Bronchial epithelial cell (primary cell): ENCODE results near the gene PML. TPM values are rescaled to one million over a fixed set of nuclear protein-coding genes. Genes with fewer than 3 reads are reported as not detected.
A peak's percentile ranks its signal among the peaks of the same experiment; 100 is the strongest.

Experiments used
- DNase-seq: peaks from one replicate; pipeline ENCODE4 v3.0.0-alpha.2; 2010; ENCODE audit warnings: low read depth
- FAIRE-seq: peaks from 2 replicates; lab custom pipeline; 2011; peaks lifted over from hg19 to GRCh38; lab: Jason Lieb, UNC
- H3K27me3 ChIP-seq: 2 replicates; pipeline ENCODE4 v1.5.1; 2011; ENCODE audit warnings: low read length; ENCODE audit not compliant: control insufficient read depth, insufficient read depth
- H3K36me3 ChIP-seq: 2 replicates; pipeline ENCODE4 v1.5.1; 2011; ENCODE audit warnings: low read length; ENCODE audit not compliant: control insufficient read depth, insufficient read depth
- H3K4me3 ChIP-seq: 2 replicates; pipeline ENCODE4 v1.5.1; 2011; ENCODE audit warnings: mild to moderate bottlenecking, low read depth, low read length, control low read depth
- total RNA-seq: library from RNA; depleted of rRNA; stranded (reverse); fragments of >200 nt; gene quantifications from 2 replicates; pipeline ENCODE4 v1.2.1, GENCODE V29; 2014
- TF ChIP-seq, protein P1 (sequence below): IDR thresholded peaks from 2 replicates; pipeline ENCODE4 v1.5.1; 2011; ENCODE audit warnings: mild to moderate bottlenecking, moderate library complexity, low read length, control low read depth, inconsistent platforms; ENCODE audit not compliant: insufficient read depth, severe bottlenecking

PML gene
- total RNA-seq, 1 donor from 2014 or later = 7.6 TPM

GRCh38 chr15:74039656-74040010 is 45.1 kb downstream of the PML start:
- DNase-seq (no peak), FAIRE-seq (no peak)

DNA sequence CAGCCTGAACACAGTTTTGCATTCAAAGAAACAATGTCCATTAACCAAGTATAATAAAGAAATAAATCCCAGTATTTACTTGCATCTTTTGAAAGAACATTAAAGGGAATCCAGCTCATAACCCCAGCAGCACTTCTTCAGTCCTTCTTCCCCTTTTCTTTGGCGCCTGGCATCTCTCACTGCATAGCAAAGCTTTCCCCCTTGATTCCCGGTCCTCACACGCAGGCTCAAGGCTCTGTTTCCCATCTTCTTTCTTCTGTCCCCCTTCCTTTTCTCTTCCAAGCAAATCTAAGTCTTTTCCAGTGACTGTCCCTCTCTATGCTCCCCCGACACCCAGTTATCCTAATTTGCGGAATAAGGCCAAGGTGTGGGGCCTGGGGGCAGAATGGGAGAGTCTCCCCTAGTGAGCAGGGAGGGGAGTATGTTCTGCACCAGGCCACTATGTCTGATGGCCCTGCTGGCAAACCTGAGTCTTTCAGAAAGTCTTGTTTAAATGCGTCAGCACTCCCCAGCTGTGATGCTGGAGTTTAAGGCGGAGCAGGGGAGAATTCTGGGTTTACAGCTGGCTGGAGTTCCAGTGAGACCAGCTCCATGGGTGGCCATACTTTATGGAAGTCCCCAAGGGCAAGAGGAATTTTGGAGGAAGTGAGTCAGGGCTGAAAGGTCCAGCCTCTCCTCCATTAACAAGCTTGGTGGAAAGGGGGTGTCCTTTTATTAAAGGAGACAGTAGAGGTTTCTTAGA is 45.8 kb downstream of the PML start:
- FAIRE-seq = no peak
- Histone ChIP-seq H3K27me3 (no peaks in the 10 kb centered on the region), H3K4me3 (no peak overlapping the region), H3K36me3 (peaks cover 8% of the 10 kb centered on the region)
- peak; percentile 27 for DNase-seq
- TF ChIP-seq, protein P1, sequence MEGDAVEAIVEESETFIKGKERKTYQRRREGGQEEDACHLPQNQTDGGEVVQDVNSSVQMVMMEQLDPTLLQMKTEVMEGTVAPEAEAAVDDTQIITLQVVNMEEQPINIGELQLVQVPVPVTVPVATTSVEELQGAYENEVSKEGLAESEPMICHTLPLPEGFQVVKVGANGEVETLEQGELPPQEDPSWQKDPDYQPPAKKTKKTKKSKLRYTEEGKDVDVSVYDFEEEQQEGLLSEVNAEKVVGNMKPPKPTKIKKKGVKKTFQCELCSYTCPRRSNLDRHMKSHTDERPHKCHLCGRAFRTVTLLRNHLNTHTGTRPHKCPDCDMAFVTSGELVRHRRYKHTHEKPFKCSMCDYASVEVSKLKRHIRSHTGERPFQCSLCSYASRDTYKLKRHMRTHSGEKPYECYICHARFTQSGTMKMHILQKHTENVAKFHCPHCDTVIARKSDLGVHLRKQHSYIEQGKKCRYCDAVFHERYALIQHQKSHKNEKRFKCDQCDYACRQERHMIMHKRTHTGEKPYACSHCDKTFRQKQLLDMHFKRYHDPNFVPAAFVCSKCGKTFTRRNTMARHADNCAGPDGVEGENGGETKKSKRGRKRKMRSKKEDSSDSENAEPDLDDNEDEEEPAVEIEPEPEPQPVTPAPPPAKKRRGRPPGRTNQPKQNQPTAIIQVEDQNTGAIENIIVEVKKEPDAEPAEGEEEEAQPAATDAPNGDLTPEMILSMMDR = no peak

More at GRCh38 chr15:74039656-74040010, 45.1 kb downstream of the PML start:
- TF ChIP-seq, protein P1 = no peak
- Histone ChIP-seq H3K4me3 (no peak overlapping the region), H3K27me3 (no peaks in the 10 kb centered on the region), H3K36me3 (peaks cover 12% of the 10 kb centered on the region)

DNA sequence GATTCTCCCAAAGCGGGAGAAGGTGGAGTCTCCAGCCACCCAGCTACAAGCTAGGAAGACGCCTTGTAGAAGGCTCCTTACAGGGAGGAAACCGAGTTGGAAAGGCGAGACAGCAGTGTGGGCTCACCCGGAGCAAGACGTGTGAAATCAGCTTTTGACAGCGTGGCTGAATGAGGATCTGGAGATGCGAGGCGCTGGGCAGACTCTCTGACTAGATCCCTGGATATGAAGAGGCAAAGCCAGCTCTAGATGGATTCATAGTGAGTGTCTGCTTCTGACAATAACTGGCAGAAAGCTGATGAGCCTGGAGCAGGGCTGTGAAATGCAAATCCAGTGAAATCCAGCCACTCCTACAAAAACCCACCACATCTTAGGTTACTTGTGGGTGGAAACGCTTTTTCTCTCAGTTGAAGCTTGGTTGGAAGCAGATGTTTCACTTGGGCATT is 46.8 kb downstream of the PML start:
- TF ChIP-seq, protein P1 = no peak
- Histone ChIP-seq H3K36me3 (peaks cover 6% of the 10 kb centered on the region), H3K4me3 (no peak overlapping the region), H3K27me3 (no peaks in the 10 kb centered on the region)
- DNase-seq (no peak), FAIRE-seq (peak; percentile 60)

GRCh38 chr15:74041777-74042435 is 47.4 kb downstream of the PML start:
- TF ChIP-seq, protein P1 = no peak
- Histone ChIP-seq H3K4me3 (no peak overlapping the region), H3K36me3 (peaks cover 6% of the 10 kb centered on the region)

GRCh38 chr15:74042603-74043424 is 48.3 kb downstream of the PML start:
- DNase-seq (no peak), FAIRE-seq (peak; percentile 88)
- H3K27me3 ChIP-seq = peaks cover 2% of the 10 kb centered on the region
- TF ChIP-seq, protein P1 = no peak
- H3K36me3 ChIP-seq = peaks cover 4% of the 10 kb centered on the region
- no peak overlapping the region for H3K4me3 ChIP-seq

More at GRCh38 chr15:74041777-74042435, 47.4 kb downstream of the PML start:
- FAIRE-seq = no peak
- DNase-seq = no peak
- H3K27me3 ChIP-seq = peaks cover under 1% of the 10 kb centered on the region
